PC-3 (cell line): Measurements from ENCODE around the gene ZNF346.

ENCODE experiments used
- CTCF ChIP-seq: fragments of 300-600 bp; sonication (generic); conservative IDR thresholded peaks from 2 replicates; pipeline ENCODE4 v1.5.1; 2017; ENCODE audit warnings: antibody characterized with exemption, low read depth, mild to moderate bottlenecking, low read length
- EZH2 ChIP-seq: fragments of 300-600 bp; sonication (generic); IDR thresholded peaks from one replicate; pipeline ENCODE4 v1.6.1; 2017; ENCODE audit warnings: antibody characterized with exemption, mild to moderate bottlenecking, low read length; ENCODE audit not compliant: unreplicated experiment

- TF ChIP-seq EZH2 (no peak), CTCF (no peak)
These were observed 2.1 kb downstream of the ZNF346 start for GRCh38 chr5:177024559-177024958.
